Cerebellar cortex (tissue), 1 donor: ENCODE results near the gene MACROD2.
"Not testable (repeated sequence)": the region's sequence is repeated elsewhere in the genome, so short reads cannot be mapped to it uniquely, and the experiment has no call there.

Experiments used
- DNase-seq: peaks from one replicate; pipeline ENCODE4 v3.0.0-alpha.2; 2015; ENCODE audit warnings: low spot score

MACROD2 gene

GRCh38 chr20:14266246-14266645 is 270.9 kb downstream of the MACROD2 start:
- no peak for DNase-seq

- DNase-seq, result not testable (repeated sequence)
Observed at GRCh38 chr20:14270751-14271150, 275.4 kb downstream of the MACROD2 start.

- DNase-seq, result no peak
Observed at GRCh38 chr20:14282140-14282539, 286.8 kb downstream of the MACROD2 start.

GRCh38 chr20:14284443-14284842 is 289.1 kb downstream of the MACROD2 start:
- DNase-seq, result no peak

GRCh38 chr20:14288341-14289330 is 293.3 kb downstream of the MACROD2 start:
- no peak for DNase-seq

- DNase-seq, result no peak
Observed at GRCh38 chr20:14291502-14291901, 296.2 kb downstream of the MACROD2 start.

- DNase-seq, result no peak
Observed at GRCh38 chr20:14295238-14295637, 299.9 kb downstream of the MACROD2 start.

- DNase-seq, result no peak
Observed at GRCh38 chr20:14295770-14296309, 300.5 kb downstream of the MACROD2 start.

GRCh38 chr20:14299831-14300230 is 304.5 kb downstream of the MACROD2 start:
- DNase-seq, result no peak

GRCh38 chr20:14303106-14303505 is 307.8 kb downstream of the MACROD2 start:
- DNase-seq, result no peak

GRCh38 chr20:14303651-14304050 is 308.3 kb downstream of the MACROD2 start:
- DNase-seq, result no peak

- DNase-seq, result no peak
Observed at GRCh38 chr20:14304472-14304871, 309.2 kb downstream of the MACROD2 start.

- DNase-seq, result no peak
Observed at GRCh38 chr20:14307956-14308355, 312.6 kb downstream of the MACROD2 start.

GRCh38 chr20:14310977-14311627 is 315.8 kb downstream of the MACROD2 start:
- DNase-seq, result no peak

- DNase-seq, result no peak
Observed at GRCh38 chr20:14312001-14312400, 316.7 kb downstream of the MACROD2 start.

- no peak for DNase-seq
Observed at GRCh38 chr20:14313341-14314020, 318.2 kb downstream of the MACROD2 start.

GRCh38 chr20:14319704-14320103 is 324.4 kb downstream of the MACROD2 start:
- DNase-seq, result no peak

GRCh38 chr20:14331646-14332045 is 336.3 kb downstream of the MACROD2 start:
- peak; percentile 81 for DNase-seq

- DNase-seq, result peak; percentile 58
Observed at GRCh38 chr20:14332866-14333265, 337.6 kb downstream of the MACROD2 start.

- peak; percentile 45 for DNase-seq
Observed at GRCh38 chr20:14333721-14334120, 338.4 kb downstream of the MACROD2 start.

- DNase-seq, result peak; percentile 77
Observed at GRCh38 chr20:14334306-14334930, 339.1 kb downstream of the MACROD2 start.

- peak; percentile 36 for DNase-seq
Observed at GRCh38 chr20:14335052-14335451, 339.7 kb downstream of the MACROD2 start.
